ENCODE measurements around the gene MEPCE. TPM values are rescaled to one million over a fixed set of nuclear protein-coding genes. Genes with fewer than 3 reads are reported as not detected.

Gene MEPCE, protein sequence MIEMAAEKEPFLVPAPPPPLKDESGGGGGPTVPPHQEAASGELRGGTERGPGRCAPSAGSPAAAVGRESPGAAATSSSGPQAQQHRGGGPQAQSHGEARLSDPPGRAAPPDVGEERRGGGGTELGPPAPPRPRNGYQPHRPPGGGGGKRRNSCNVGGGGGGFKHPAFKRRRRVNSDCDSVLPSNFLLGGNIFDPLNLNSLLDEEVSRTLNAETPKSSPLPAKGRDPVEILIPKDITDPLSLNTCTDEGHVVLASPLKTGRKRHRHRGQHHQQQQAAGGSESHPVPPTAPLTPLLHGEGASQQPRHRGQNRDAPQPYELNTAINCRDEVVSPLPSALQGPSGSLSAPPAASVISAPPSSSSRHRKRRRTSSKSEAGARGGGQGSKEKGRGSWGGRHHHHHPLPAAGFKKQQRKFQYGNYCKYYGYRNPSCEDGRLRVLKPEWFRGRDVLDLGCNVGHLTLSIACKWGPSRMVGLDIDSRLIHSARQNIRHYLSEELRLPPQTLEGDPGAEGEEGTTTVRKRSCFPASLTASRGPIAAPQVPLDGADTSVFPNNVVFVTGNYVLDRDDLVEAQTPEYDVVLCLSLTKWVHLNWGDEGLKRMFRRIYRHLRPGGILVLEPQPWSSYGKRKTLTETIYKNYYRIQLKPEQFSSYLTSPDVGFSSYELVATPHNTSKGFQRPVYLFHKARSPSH
- 14.9 and 16.6 TPM in 2 replicates for total RNA-seq

DNA sequence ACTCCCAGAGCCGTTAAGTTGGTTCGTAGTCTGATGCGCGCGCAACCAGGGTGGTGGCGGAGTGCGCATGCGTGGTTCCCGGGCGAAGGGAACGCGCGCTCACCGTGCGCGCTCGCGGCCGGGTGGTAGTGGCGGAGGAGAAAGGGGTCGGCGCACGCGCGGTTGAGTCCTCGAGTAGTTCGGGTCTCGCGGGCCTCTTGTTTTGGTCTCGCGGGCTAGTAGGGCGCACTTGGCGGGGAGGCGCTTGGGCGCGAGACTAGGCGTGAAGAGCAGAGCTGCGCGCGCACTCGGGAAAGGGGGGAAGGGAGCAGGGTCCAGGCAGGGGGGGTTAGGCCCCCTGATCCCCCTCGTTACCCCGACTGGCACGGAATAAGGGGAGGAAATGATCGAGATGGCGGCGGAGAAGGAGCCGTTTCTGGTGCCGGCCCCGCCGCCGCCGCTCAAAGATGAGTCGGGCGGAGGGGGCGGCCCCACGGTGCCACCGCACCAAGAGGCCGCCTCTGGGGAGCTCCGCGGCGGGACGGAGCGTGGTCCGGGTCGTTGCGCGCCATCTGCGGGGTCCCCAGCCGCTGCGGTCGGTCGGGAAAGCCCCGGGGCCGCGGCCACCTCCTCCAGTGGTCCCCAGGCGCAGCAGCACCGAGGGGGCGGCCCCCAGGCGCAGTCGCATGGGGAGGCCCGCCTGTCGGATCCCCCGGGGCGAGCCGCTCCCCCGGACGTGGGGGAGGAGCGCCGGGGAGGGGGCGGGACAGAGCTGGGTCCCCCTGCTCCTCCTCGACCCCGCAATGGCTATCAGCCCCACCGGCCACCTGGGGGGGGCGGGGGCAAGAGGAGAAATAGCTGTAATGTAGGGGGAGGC is at the start of gene MEPCE:
TSS of gene MEPCE (plus strand) at position 195 of the 856 bp plus-strand sequence. CDS start at position 383, 188 bp downstream.

GRCh38 chr7:100428199-100428966 is 1.2 kb upstream of the MEPCE start, which contains the start of gene ZCWPW1:
Gene ZCWPW1, minus strand, starts transcription at chr7:100428703. Its CDS starts 8,054 bp downstream, at chr7:100420649.

GRCh38 chr7:100464210-100464660 is 34.6 kb downstream of the MEPCE start, which contains the start of gene SPACDR:
Gene SPACDR, minus strand, starts transcription at chr7:100464260. Its CDS starts 235 bp downstream, at chr7:100464025.

DNA sequence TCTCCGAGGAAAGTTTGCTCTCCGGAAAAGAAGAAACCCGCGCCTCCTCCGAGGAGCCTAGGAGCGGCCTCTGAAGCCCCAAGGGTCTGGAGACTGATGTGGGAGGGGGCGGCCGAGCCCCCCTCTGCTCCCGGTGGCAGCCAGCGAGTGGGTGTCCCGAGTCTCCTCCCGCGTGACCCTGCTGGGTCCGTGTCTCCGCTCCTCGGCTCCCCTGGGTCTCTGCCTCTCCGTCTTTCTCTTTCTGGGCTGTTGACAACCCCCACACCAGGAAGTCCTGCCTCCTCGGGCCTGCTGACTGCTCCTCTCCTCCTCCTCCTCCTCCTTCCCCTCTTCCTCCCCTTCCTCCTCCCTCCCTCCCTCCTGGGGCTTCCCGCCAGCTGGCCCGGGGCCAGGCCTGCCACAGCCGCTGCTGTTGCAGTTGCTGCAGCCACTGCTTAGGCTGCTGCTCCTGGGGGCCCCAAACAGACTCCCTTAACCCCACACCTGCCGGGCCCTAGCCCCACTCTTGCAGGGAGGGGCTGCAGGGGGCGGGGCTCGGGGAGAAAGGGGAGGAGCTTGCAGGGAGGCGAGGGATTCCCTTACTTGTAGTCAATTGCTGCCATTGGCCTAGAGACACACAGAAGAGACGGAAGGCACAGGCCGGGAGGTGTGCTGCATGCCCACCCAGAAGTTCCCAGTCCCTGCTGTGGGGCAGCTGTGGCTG is 49.5 kb downstream of the MEPCE start, which contains the start of gene TSC22D4:
TSS of gene TSC22D4 (minus strand) at position 257 of the 703 bp plus-strand sequence. CDS start 1,176 bp downstream, outside the sequence.

Other genes starting within 250 kb of the MEPCE start
- not detected in 2 replicates for gene PVRIG, start 209.9 kb upstream of the MEPCE start, total RNA-seq
- not detected in 2 replicates for gene SPDYE3, start 122.1 kb upstream of the MEPCE start, total RNA-seq
- 3.2 and 5.8 TPM in 2 replicates for gene PILRB, start 71.7 kb upstream of the MEPCE start, total RNA-seq
- under 0.01 TPM in 1 of 2 replicates, not detected in the other for gene PILRA, start 56.3 kb upstream of the MEPCE start, total RNA-seq
- gene ZCWPW1, start 1.1 kb upstream of the MEPCE start, total RNA-seq: 1.4 and 2.8 TPM in 2 replicates
- gene PPP1R35, start 6.7 kb downstream of the MEPCE start, total RNA-seq: 36.6 and 39.2 TPM in 2 replicates
- gene SPACDR, start 34.4 kb downstream of the MEPCE start, total RNA-seq: 0.48 and 0.85 TPM in 2 replicates
- 12.4 and 14.9 TPM in 2 replicates for gene TSC22D4, start 49.4 kb downstream of the MEPCE start, total RNA-seq
- gene NYAP1, start 54.1 kb downstream of the MEPCE start, total RNA-seq: 0.85 and 1.4 TPM in 2 replicates
- gene AGFG2, start 109.4 kb downstream of the MEPCE start, total RNA-seq: 3.4 and 7.0 TPM in 2 replicates
- not detected in 2 replicates for gene SAP25, start 144.1 kb downstream of the MEPCE start, total RNA-seq
- gene LRCH4, start 156.3 kb downstream of the MEPCE start, total RNA-seq: 10.9 and 11.6 TPM in 2 replicates
- gene FBXO24, start 156.5 kb downstream of the MEPCE start, total RNA-seq: 0.64 TPM in 1 of 2 replicates, not detected in the other
- 1.4 TPM in 1 of 2 replicates, not detected in the other for gene PCOLCE, start 172.5 kb downstream of the MEPCE start, total RNA-seq
- gene MOSPD3, start 182.7 kb downstream of the MEPCE start, total RNA-seq: 3.6 and 3.9 TPM in 2 replicates
- 0.72 and 1.3 TPM in 2 replicates for gene TFR2, start 211.7 kb downstream of the MEPCE start, total RNA-seq
- gene ACTL6B, start 226.6 kb downstream of the MEPCE start, total RNA-seq: not detected in 2 replicates
- 99.3 and 110 TPM in 2 replicates for gene GNB2, start 243.9 kb downstream of the MEPCE start, total RNA-seq

Data from tracheal epithelial cell (primary cell).